Activated naive CD4-positive, alpha-beta T cell treated with anti-CD3 and anti-CD28 coated beads, Interleukin-2, amount 50 U/mL, for 72 hours (primary cell): ENCODE measurements around the gene PRDM1. TPM values are rescaled to one million over a fixed set of nuclear protein-coding genes. Genes with fewer than 3 reads are reported as not detected.

Experiments used
- ATAC-seq, 2 donors: fragments of 150-1000 bp; cut with Tn5 transposase; 2 replicates each; pipeline ENCODE4 v1.10.0; 2021; ENCODE audit warnings: mild to moderate bottlenecking in 2 of 2, moderate library complexity in 2 of 2
- DNase-seq, 2 donors: peaks; one replicate each; pipeline ENCODE4 v3.0.0; 2021 to 2022; ENCODE audit warnings: low spot score in 2 of 2
- H3K27ac Mint-ChIP-seq, 2 donors: one replicate each; pipeline ENCODE4 v1.8.0; 2022; ENCODE audit warnings: mild to moderate bottlenecking in 2 of 2, mixed read lengths in 2 of 2
- H3K36me3 Mint-ChIP-seq, 2 donors: one replicate each; pipeline ENCODE4 v1.8.0; 2022; ENCODE audit warnings: mixed read lengths in 2 of 2
- H3K9me3 Mint-ChIP-seq, 2 donors: one replicate each; pipeline ENCODE4 v1.8.0; 2022; ENCODE audit warnings: mixed read lengths in 2 of 2
- total RNA-seq, 2 donors: library from RNA; stranded (reverse); gene quantifications; one replicate each; pipeline ENCODE4 v1.2.3, GENCODE V29; 2022

Gene PRDM1
- total RNA-seq, 2 donors from 2014 or later: 7.7 to 12.5 TPM

GRCh38 chr6:106063448-106063850 lies 22.7 kb upstream of the PRDM1 start:
- H3K9me3 Mint-ChIP-seq: no peaks in the 10 kb centered on the region
- no peaks in the 10 kb centered on the region for H3K36me3 Mint-ChIP-seq
- ATAC-seq (no peak), DNase-seq (no peak)
- H3K27ac Mint-ChIP-seq: no peak overlapping the region

- DNase-seq (no peak), ATAC-seq (no peak)
- Mint-ChIP-seq H3K27ac (no peak overlapping the region), H3K36me3 (no peaks in the 10 kb centered on the region), H3K9me3 (no peaks in the 10 kb centered on the region)
Observed at GRCh38 chr6:106064142-106064541, 22.0 kb upstream of the PRDM1 start.

- H3K27ac Mint-ChIP-seq: no peak overlapping the region
- no peaks in the 10 kb centered on the region for H3K9me3 Mint-ChIP-seq
- DNase-seq (no peak), ATAC-seq (no peak)
- no peaks in the 10 kb centered on the region for H3K36me3 Mint-ChIP-seq
Observed at GRCh38 chr6:106064756-106065155, 21.4 kb upstream of the PRDM1 start.

- H3K9me3 Mint-ChIP-seq: no peaks in the 10 kb centered on the region
- ATAC-seq (no peak), DNase-seq (no peak)
- no peaks in the 10 kb centered on the region for H3K36me3 Mint-ChIP-seq
- no peak overlapping the region for H3K27ac Mint-ChIP-seq
Observed at GRCh38 chr6:106066989-106067388, 19.1 kb upstream of the PRDM1 start.

- ATAC-seq (no peak), DNase-seq (no peak)
- Mint-ChIP-seq H3K9me3 (no peaks in the 10 kb centered on the region), H3K36me3 (no peaks in the 10 kb centered on the region), H3K27ac (no peak overlapping the region)
Observed at GRCh38 chr6:106069478-106069877, 16.7 kb upstream of the PRDM1 start.

GRCh38 chr6:106070636-106071035 lies 15.5 kb upstream of the PRDM1 start:
- no peak overlapping the region for H3K27ac Mint-ChIP-seq
- DNase-seq (no peak), ATAC-seq (no peak)
- no peaks in the 10 kb centered on the region for H3K9me3 Mint-ChIP-seq
- H3K36me3 Mint-ChIP-seq: no peaks in the 10 kb centered on the region

GRCh38 chr6:106072501-106073090 lies 13.5 kb upstream of the PRDM1 start:
- H3K27ac Mint-ChIP-seq: no peak overlapping the region
- no peaks in the 10 kb centered on the region for H3K36me3 Mint-ChIP-seq
- no peak for ATAC-seq
- no peak for DNase-seq
- no peaks in the 10 kb centered on the region for H3K9me3 Mint-ChIP-seq

GRCh38 chr6:106074146-106074545 lies 12.0 kb upstream of the PRDM1 start:
- H3K36me3 Mint-ChIP-seq: no peaks in the 10 kb centered on the region
- ATAC-seq (no peak), DNase-seq (no peak)
- no peaks in the 10 kb centered on the region for H3K9me3 Mint-ChIP-seq
- no peak overlapping the region for H3K27ac Mint-ChIP-seq

- ATAC-seq: no peak
- no peaks in the 10 kb centered on the region for H3K9me3 Mint-ChIP-seq
Observed at GRCh38 chr6:106076139-106076538, 10.0 kb upstream of the PRDM1 start.

GRCh38 chr6:106077170-106077569 lies 9.0 kb upstream of the PRDM1 start:
- Mint-ChIP-seq H3K36me3 (no peaks in the 10 kb centered on the region), H3K9me3 (no peaks in the 10 kb centered on the region), H3K27ac (no peak overlapping the region)
- DNase-seq (no peak), ATAC-seq (no peak)

More at GRCh38 chr6:106076139-106076538, 10.0 kb upstream of the PRDM1 start:
- DNase-seq: no peak
- Mint-ChIP-seq H3K36me3 (no peaks in the 10 kb centered on the region), H3K27ac (no peak overlapping the region)

- H3K36me3 Mint-ChIP-seq: no peaks in the 10 kb centered on the region
- no peak overlapping the region for H3K27ac Mint-ChIP-seq
- H3K9me3 Mint-ChIP-seq: no peaks in the 10 kb centered on the region
- no peak for DNase-seq
- ATAC-seq: no peak
Observed at GRCh38 chr6:106077881-106078280, 8.3 kb upstream of the PRDM1 start.

- ATAC-seq (no peak), DNase-seq (no peak)
- H3K9me3 Mint-ChIP-seq: no peaks in the 10 kb centered on the region
- H3K27ac Mint-ChIP-seq: no peak overlapping the region
- H3K36me3 Mint-ChIP-seq: no peaks in the 10 kb centered on the region
Observed at GRCh38 chr6:106079961-106080762, 6.0 kb upstream of the PRDM1 start.

- no peak for DNase-seq
- Mint-ChIP-seq H3K27ac (no peak overlapping the region), H3K9me3 (no peaks in the 10 kb centered on the region), H3K36me3 (no peaks in the 10 kb centered on the region)
- no peak for ATAC-seq
Observed at GRCh38 chr6:106080763-106081095, 5.4 kb upstream of the PRDM1 start.

GRCh38 chr6:106081715-106082114 lies 4.4 kb upstream of the PRDM1 start:
- H3K9me3 Mint-ChIP-seq: no peaks in the 10 kb centered on the region
- DNase-seq (no peak), ATAC-seq (no peak)
- H3K27ac Mint-ChIP-seq: no peak overlapping the region
- no peaks in the 10 kb centered on the region for H3K36me3 Mint-ChIP-seq

GRCh38 chr6:106082735-106083398 lies 3.3 kb upstream of the PRDM1 start:
- no peak for DNase-seq
- Mint-ChIP-seq H3K9me3 (no peaks in the 10 kb centered on the region), H3K27ac (no peak overlapping the region), H3K36me3 (no peaks in the 10 kb centered on the region)
- ATAC-seq: peak in 1 of 2 donors; percentile 17

GRCh38 chr6:106083618-106084017 lies 2.5 kb upstream of the PRDM1 start:
- DNase-seq (no peak), ATAC-seq (peak in 1 of 2 donors; percentile 67)
- Mint-ChIP-seq H3K36me3 (no peaks in the 10 kb centered on the region), H3K27ac (no peak overlapping the region), H3K9me3 (no peaks in the 10 kb centered on the region)

- DNase-seq (no peak), ATAC-seq (peak in 1 of 2 donors; percentile 45)
- Mint-ChIP-seq H3K27ac (peak overlapping the region in 1 of 2 donors; percentile 24), H3K36me3 (no peaks in the 10 kb centered on the region), H3K9me3 (no peaks in the 10 kb centered on the region)
Observed at GRCh38 chr6:106084106-106084988, 1.8 kb upstream of the PRDM1 start.
